ENCODE results near the gene BPIFA1. TPM values are rescaled to one million over a fixed set of nuclear protein-coding genes. Genes with fewer than 3 reads are reported as not detected.

BPIFA1 gene
- total and polyA plus RNA-seq, 2 of the 8 experiments (the other 6 are each of a cell fraction or from before 2014, with no cell fraction given), result not detected

DNA sequence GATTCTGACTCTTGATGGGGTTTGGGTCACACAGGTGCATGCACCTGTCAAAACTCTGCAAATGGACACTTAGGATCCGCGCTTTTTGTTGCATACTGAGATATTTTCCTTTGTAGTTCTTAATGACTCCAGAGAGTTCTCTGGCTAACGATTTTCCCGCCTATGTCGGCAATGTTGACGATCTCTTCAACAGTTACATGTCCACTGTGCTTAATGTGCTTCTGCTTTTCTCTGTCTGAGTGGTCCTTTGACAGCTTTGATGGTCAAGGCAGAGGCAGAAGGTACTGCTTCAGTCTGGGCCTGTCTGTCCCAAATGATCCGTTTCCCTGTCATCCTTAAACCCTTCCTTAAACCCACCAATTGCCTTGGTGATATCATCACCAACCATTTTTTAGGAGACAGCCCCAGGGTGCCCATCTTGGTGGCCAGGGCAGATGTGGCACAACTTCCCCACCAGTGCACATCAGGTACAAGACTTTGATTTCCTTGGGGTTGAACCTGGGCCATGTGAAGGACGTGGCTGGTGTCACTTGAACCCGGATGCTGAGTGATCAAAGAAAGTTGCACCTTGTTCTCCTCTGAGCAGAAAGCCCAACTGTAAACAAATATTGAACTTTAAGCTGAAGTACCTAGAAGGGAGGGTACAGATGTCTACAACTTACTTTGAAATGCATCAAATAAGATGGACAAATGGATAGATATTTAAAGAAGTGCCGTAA is 36.5 kb downstream of the BPIFA1 start (continued):
- TF ChIP-seq SAP30 (IDR thresholded peaks at IDR 0.05; ENCODE audit: insufficient read depth, insufficient replicate concordance, low read length) (no peak), ZNF274 (IDR thresholded peaks at IDR 0.05; ENCODE audit: borderline replicate concordance, extremely low read depth, low read length) (no peak)
